HFFc6 (cell line): ENCODE results near the gene DOCK2. TPM values are rescaled to one million over a fixed set of nuclear protein-coding genes. Genes with fewer than 3 reads are reported as not detected.
A peak's percentile ranks its signal among the peaks of the same experiment; 100 is the strongest.

Source experiments
- DNase-seq: peaks from one replicate; pipeline ENCODE4 v3.0.0-alpha.2; 2018
- H3K27ac Mint-ChIP-seq: 2 replicates; pipeline ENCODE4 v1.8.0; 2020; ENCODE audit warnings: mild to moderate bottlenecking, mixed read lengths
- H3K27me3 Mint-ChIP-seq: 2 replicates; pipeline ENCODE4 v1.8.0; 2021; ENCODE audit warnings: mild to moderate bottlenecking, moderate library complexity, mixed read lengths; ENCODE audit not compliant: insufficient read depth
- H3K36me3 Mint-ChIP-seq: 2 replicates; pipeline ENCODE4 v1.8.0; 2021; ENCODE audit warnings: low read depth, mixed read lengths
- H3K4me1 Mint-ChIP-seq: 2 replicates; pipeline ENCODE4 v1.8.0; 2020; ENCODE audit warnings: low read depth, mixed read lengths
- H3K4me3 Mint-ChIP-seq: 2 replicates; pipeline ENCODE4 v1.8.0; 2020; ENCODE audit warnings: mild to moderate bottlenecking, moderate library complexity, mixed read lengths
- H3K9me3 Mint-ChIP-seq: 2 replicates; pipeline ENCODE4 v1.8.0; 2020; ENCODE audit warnings: mild to moderate bottlenecking, mixed read lengths
- CTCF ChIP-seq: fragments of 200-600 bp; sonication (generic); IDR thresholded peaks from 2 replicates; pipeline ENCODE4 v1.5.0; 2021; ENCODE audit warnings: antibody characterized with exemption, mild to moderate bottlenecking
- total RNA-seq, 6 experiments: library from RNA; stranded (reverse); fragmentation: NEBNext Ultra II Directional; extraction: Animal tissue kit (Norgen Biotek cat#: 25700); gene quantifications; 2 replicates in 1 of 6; 3 replicates in 5 of 6; pipeline ENCODE4 v1.2.3, GENCODE V29; 2021

Gene DOCK2
- total RNA-seq, 6 experiments from 2014 or later, result 1.4 to 6.5 (median 3.0) TPM

GRCh38 chr5:169631360-169631759 lies 5.7 kb upstream of the DOCK2 start:
- Mint-ChIP-seq H3K27me3 (no peaks in the 10 kb centered on the region; the same call in 1 of the 2 replicates), H3K27ac (peak overlapping the region; percentile 51; the same call in 1 of the 2 replicates), H3K4me3 (no peak overlapping the region), H3K4me1 (peaks cover 81% of the 10 kb centered on the region), H3K36me3 (peaks cover 23% of the 10 kb centered on the region), H3K9me3 (peaks cover 17% of the 10 kb centered on the region)
- no peak for DNase-seq
- no peak for TF ChIP-seq CTCF

- Mint-ChIP-seq H3K9me3 (peaks cover 17% of the 10 kb centered on the region), H3K36me3 (peaks cover 23% of the 10 kb centered on the region), H3K27ac (no peak overlapping the region), H3K4me3 (no peak overlapping the region), H3K4me1 (peaks cover 65% of the 10 kb centered on the region), H3K27me3 (no peaks in the 10 kb centered on the region; the same call in 1 of the 2 replicates)
- no peak for TF ChIP-seq CTCF
- no peak for DNase-seq
Measured at GRCh38 chr5:169632946-169633345, 4.1 kb upstream of the DOCK2 start.

- Mint-ChIP-seq H3K4me3 (no peak overlapping the region), H3K4me1 (peaks cover 49% of the 10 kb centered on the region), H3K9me3 (peaks cover 30% of the 10 kb centered on the region)
Measured at GRCh38 chr5:169634606-169635005, 2.5 kb upstream of the DOCK2 start.

GRCh38 chr5:169635936-169636335 lies 1.1 kb upstream of the DOCK2 start:
- TF ChIP-seq CTCF, result no peak
- DNase-seq, result no peak
- no peak overlapping the region for H3K27ac Mint-ChIP-seq
- peaks cover 36% of the 10 kb centered on the region for H3K9me3 Mint-ChIP-seq
- no peaks in the 10 kb centered on the region for H3K27me3 Mint-ChIP-seq
- H3K4me1 Mint-ChIP-seq, result peaks cover 35% of the 10 kb centered on the region
- H3K36me3 Mint-ChIP-seq, result peaks cover 40% of the 10 kb centered on the region
- no peak overlapping the region for H3K4me3 Mint-ChIP-seq

More at GRCh38 chr5:169634606-169635005, 2.5 kb upstream of the DOCK2 start:
- Mint-ChIP-seq H3K27me3 (no peaks in the 10 kb centered on the region; the same call in 1 of the 2 replicates), H3K27ac (no peak overlapping the region), H3K36me3 (peaks cover 30% of the 10 kb centered on the region)
- TF ChIP-seq CTCF, result no peak
- DNase-seq, result no peak

GRCh38 chr5:169636477-169637084 lies 494 bp upstream of the DOCK2 start:
- DNase-seq, result no peak
- Mint-ChIP-seq H3K9me3 (peaks cover 36% of the 10 kb centered on the region), H3K4me3 (no peak overlapping the region), H3K27ac (no peak overlapping the region), H3K4me1 (peaks cover 29% of the 10 kb centered on the region), H3K27me3 (no peaks in the 10 kb centered on the region), H3K36me3 (peaks cover 39% of the 10 kb centered on the region)
- no peak for TF ChIP-seq CTCF
